SK-N-SH treated with all-trans-retinoic acid at 6 μM for 48 hours (cell line): ENCODE data around the gene ZNF91.

ENCODE experiments used
- ATAC-seq: fragments of 200-7000 bp; cut with Tn5 transposase; 3 replicates; pipeline ENCODE4 v1.9.1; 2020; ENCODE audit warnings: mild to moderate bottlenecking, moderate library complexity
- ARNTL ChIP-seq: fragments of 450-650 bp; formaldehyde crosslinking; IDR thresholded peaks from 2 replicates; pipeline ENCODE4 v1.5.0; 2020; ENCODE audit warnings: low read depth, mild to moderate bottlenecking, moderate library complexity, borderline replicate concordance
- BACH2 ChIP-seq: fragments of 250-450 bp; sonication (Bioruptor Pico); IDR thresholded peaks from 2 replicates; pipeline ENCODE4 v1.9.0; 2021; ENCODE audit warnings: mild to moderate bottlenecking, borderline replicate concordance
- CREB5 ChIP-seq: fragments of 250-450 bp; sonication (Bioruptor Pico); IDR thresholded peaks from 2 replicates; pipeline ENCODE4 v1.5.1; 2020; ENCODE audit warnings: low read depth, mild to moderate bottlenecking, moderate library complexity
- CSRNP3 ChIP-seq: fragments of 250-450 bp; sonication (Bioruptor Pico); IDR thresholded peaks from 2 replicates; pipeline ENCODE4 v1.5.1; 2021; ENCODE audit warnings: mild to moderate bottlenecking, moderate library complexity
- ESRRG ChIP-seq: fragments of 250-450 bp; sonication (Bioruptor Pico); IDR thresholded peaks from 2 replicates; pipeline ENCODE4 v1.6.1; 2021; ENCODE audit warnings: mild to moderate bottlenecking
- GLIS3 ChIP-seq: fragments of 250-450 bp; sonication (Bioruptor Pico); IDR thresholded peaks from 2 replicates; pipeline ENCODE4 v1.5.0; 2020; ENCODE audit warnings: mild to moderate bottlenecking, moderate library complexity
- ISL1 ChIP-seq: fragments of 250-450 bp; sonication (Bioruptor Pico); IDR thresholded peaks from 2 replicates; pipeline ENCODE4 v2.1.2; 2022; ENCODE audit warnings: mild to moderate bottlenecking, moderate library complexity
- OSR1 ChIP-seq: fragments of 250-450 bp; sonication (Bioruptor Pico); IDR thresholded peaks from 2 replicates; pipeline ENCODE4 v1.8.0; 2022; ENCODE audit warnings: moderate library complexity, mild to moderate bottlenecking, inconsistent platforms
- PATZ1 ChIP-seq: fragments of 250-450 bp; sonication (Bioruptor Pico); IDR thresholded peaks from 2 replicates; pipeline ENCODE4 v1.8.0; 2020; ENCODE audit warnings: mild to moderate bottlenecking, moderate library complexity, borderline replicate concordance
- POU6F1 ChIP-seq: fragments of 250-450 bp; sonication (Bioruptor Pico); IDR thresholded peaks from 2 replicates; pipeline ENCODE4 v1.8.0; 2021; ENCODE audit warnings: low read depth, mild to moderate bottlenecking, moderate library complexity, borderline replicate concordance
- PPARA ChIP-seq: fragments of 250-450 bp; sonication (Bioruptor Pico); IDR thresholded peaks from 2 replicates; pipeline ENCODE4 v1.5.0; 2020; ENCODE audit warnings: mild to moderate bottlenecking, borderline replicate concordance
- RARB ChIP-seq: fragments of 250-450 bp; sonication (Bioruptor Pico); IDR thresholded peaks from 2 replicates; pipeline ENCODE4 v1.8.0; 2021; ENCODE audit warnings: mild to moderate bottlenecking, moderate library complexity
- TCF4 ChIP-seq: fragments of 250-450 bp; sonication (Bioruptor Pico); IDR thresholded peaks from 2 replicates; pipeline ENCODE4 v1.8.0; 2021; ENCODE audit warnings: mild to moderate bottlenecking, moderate library complexity, borderline replicate concordance
- TOX ChIP-seq: fragments of 250-450 bp; sonication (Bioruptor Pico); IDR thresholded peaks from 2 replicates; pipeline ENCODE4 v1.8.0; 2021; ENCODE audit warnings: mild to moderate bottlenecking, moderate library complexity, borderline replicate concordance
- TSHZ2 ChIP-seq: fragments of 250-450 bp; sonication (Bioruptor Pico); IDR thresholded peaks from 2 replicates; pipeline ENCODE4 v1.5.0; 2020; ENCODE audit warnings: mild to moderate bottlenecking, moderate library complexity
- ZFP3 ChIP-seq: fragments of 250-450 bp; sonication (Bioruptor Pico); IDR thresholded peaks from 2 replicates; pipeline ENCODE4 v1.5.0; 2020; ENCODE audit warnings: mild to moderate bottlenecking, moderate library complexity
- ZNF565 ChIP-seq: fragments of 450-650 bp; formaldehyde crosslinking; conservative IDR thresholded peaks from 2 replicates; pipeline ENCODE4 v1.5.0; 2020; ENCODE audit warnings: low read depth, mild to moderate bottlenecking, moderate library complexity
- ZNF70 ChIP-seq: fragments of 450-650 bp; formaldehyde crosslinking; IDR thresholded peaks from 2 replicates; pipeline ENCODE4 v1.5.0; 2020; ENCODE audit warnings: mild to moderate bottlenecking, moderate library complexity
- ZNF8 ChIP-seq: fragments of 450-650 bp; formaldehyde crosslinking; IDR thresholded peaks from 2 replicates; pipeline ENCODE4 v1.5.0; 2020; ENCODE audit warnings: mild to moderate bottlenecking, moderate library complexity

The ZNF91 gene

GRCh38 chr19:23318143-23318542 lies 77.1 kb downstream of the ZNF91 start:
- TF ChIP-seq CREB5 (CRISPR knock-in tag): no peak
- TF ChIP-seq BACH2 (CRISPR knock-in tag): no peak
- TF ChIP-seq TCF4 (CRISPR knock-in tag): no peak
- TF ChIP-seq PPARA (CRISPR knock-in tag): no peak
- no peak for TF ChIP-seq PATZ1
- no peak for ATAC-seq

- no peak for ATAC-seq
- TF ChIP-seq ZFP3 (CRISPR knock-in tag) (no peak), OSR1 (no peak), CSRNP3 (CRISPR knock-in tag) (no peak), ISL1 (no peak), TCF4 (CRISPR knock-in tag) (no peak), ZNF565 (no peak), GLIS3 (CRISPR knock-in tag) (no peak)
Measured at GRCh38 chr19:23315286-23315685, 80.0 kb downstream of the ZNF91 start.

GRCh38 chr19:23314505-23315251 lies 80.6 kb downstream of the ZNF91 start:
- no peak for TF ChIP-seq OSR1
- TF ChIP-seq ISL1: no peak
- TF ChIP-seq ZNF565: no peak
- no peak for TF ChIP-seq CSRNP3 (CRISPR knock-in tag)
- no peak for TF ChIP-seq PATZ1
- no peak for TF ChIP-seq GLIS3 (CRISPR knock-in tag)
- no peak for TF ChIP-seq TSHZ2 (CRISPR knock-in tag)
- TF ChIP-seq ZFP3 (CRISPR knock-in tag): no peak
- TF ChIP-seq ZNF70 (CRISPR knock-in tag): no peak
- no peak for TF ChIP-seq POU6F1 (CRISPR knock-in tag)
- no peak for TF ChIP-seq ESRRG (CRISPR knock-in tag)
- no peak for TF ChIP-seq TCF4 (CRISPR knock-in tag)
- TF ChIP-seq PPARA (CRISPR knock-in tag): no peak
- TF ChIP-seq RARB (CRISPR knock-in tag): no peak
- no peak for TF ChIP-seq ZNF8 (CRISPR knock-in tag)
- TF ChIP-seq TOX (CRISPR knock-in tag): no peak
- no peak for TF ChIP-seq BACH2 (CRISPR knock-in tag)
- TF ChIP-seq ARNTL (CRISPR knock-in tag): no peak
- ATAC-seq: no peak
